Stimulated activated naive CD8-positive, alpha-beta T cell treated with anti-CD3 and anti-CD28 coated beads, Interleukin-15, Interleukin-2, amounts not matched to agents 100 ng/mL and 50 ng/mL, for 24 hours (primary cell): ENCODE data around the gene UPF3A.
A peak's percentile ranks its signal among the peaks of the same experiment; 100 is the strongest.

ENCODE experiments used
- H3K27ac Mint-ChIP-seq: one replicate; pipeline ENCODE4 v1.8.0; 2021; ENCODE audit warnings: mild to moderate bottlenecking, mixed read lengths
- H3K27me3 Mint-ChIP-seq: one replicate; pipeline ENCODE4 v1.8.0; 2021; ENCODE audit warnings: mixed read lengths
- H3K36me3 Mint-ChIP-seq: one replicate; pipeline ENCODE4 v1.8.0; 2021; ENCODE audit warnings: low read depth, mixed read lengths
- H3K4me1 Mint-ChIP-seq: one replicate; pipeline ENCODE4 v1.8.0; 2021; ENCODE audit warnings: low read depth, mixed read lengths
- H3K4me3 Mint-ChIP-seq: one replicate; pipeline ENCODE4 v1.8.0; 2021; ENCODE audit warnings: mild to moderate bottlenecking, mixed read lengths
- H3K9me3 Mint-ChIP-seq: one replicate; pipeline ENCODE4 v1.8.0; 2021; ENCODE audit warnings: mixed read lengths

The UPF3A gene

DNA sequence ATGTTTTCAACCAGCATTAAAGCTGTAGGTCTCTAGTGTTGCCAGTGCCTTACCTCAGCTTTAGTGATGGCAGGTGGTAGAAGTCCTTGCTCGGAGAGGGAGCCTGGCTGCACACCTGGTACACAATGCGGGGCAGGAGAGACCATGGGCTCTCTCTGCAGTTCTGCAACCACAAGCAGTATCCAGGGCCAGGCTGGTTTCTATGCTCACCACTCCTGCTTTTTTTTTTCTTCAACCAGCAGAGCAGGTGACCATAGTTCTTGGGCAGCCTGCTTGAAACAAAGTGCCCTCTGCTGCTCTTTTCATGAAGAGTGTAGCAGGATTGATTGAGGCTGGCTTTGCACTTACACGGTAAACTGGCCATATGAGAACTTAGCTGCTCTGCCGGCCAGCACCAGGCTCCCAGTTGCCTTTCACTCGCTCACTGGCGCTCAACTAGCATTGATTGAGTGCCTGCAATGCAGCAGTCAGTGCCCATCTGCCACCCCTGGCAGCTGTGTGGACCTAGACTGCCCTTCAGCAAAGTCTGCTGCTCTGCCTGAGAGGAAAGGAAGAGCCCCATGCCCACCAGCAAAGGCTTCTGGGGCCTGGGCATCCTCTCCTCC is 28.5 kb downstream of the UPF3A start:
- Mint-ChIP-seq H3K9me3 (no peaks in the 10 kb centered on the region), H3K27ac (no peak overlapping the region), H3K27me3 (no peaks in the 10 kb centered on the region), H3K36me3 (peaks cover 19% of the 10 kb centered on the region), H3K4me1 (peaks cover 16% of the 10 kb centered on the region), H3K4me3 (no peak overlapping the region)

DNA sequence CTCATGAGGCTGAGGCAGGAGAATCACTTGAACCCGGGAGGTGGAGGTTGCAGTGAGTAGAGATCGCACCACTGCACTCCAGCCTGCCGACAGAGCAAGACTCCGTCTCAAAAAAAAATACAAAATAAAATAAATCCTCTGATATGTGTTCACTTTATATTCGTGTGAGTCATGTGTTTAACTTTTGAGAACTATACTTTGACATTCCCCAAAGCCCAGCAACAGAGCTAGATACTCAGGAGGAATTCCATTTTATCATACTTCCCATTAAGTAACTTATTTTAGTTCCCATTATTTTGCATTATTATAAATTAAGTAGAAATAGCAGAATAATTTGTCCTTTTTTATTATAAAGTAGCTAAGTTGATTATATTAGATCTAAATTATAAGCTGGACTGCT is 29.6 kb downstream of the UPF3A start:
- peaks cover 24% of the 10 kb centered on the region for H3K36me3 Mint-ChIP-seq
- H3K9me3 Mint-ChIP-seq, result no peaks in the 10 kb centered on the region
- H3K27me3 Mint-ChIP-seq, result no peaks in the 10 kb centered on the region
- H3K27ac Mint-ChIP-seq, result no peak overlapping the region
- peaks cover 27% of the 10 kb centered on the region for H3K4me1 Mint-ChIP-seq
- no peak overlapping the region for H3K4me3 Mint-ChIP-seq

DNA sequence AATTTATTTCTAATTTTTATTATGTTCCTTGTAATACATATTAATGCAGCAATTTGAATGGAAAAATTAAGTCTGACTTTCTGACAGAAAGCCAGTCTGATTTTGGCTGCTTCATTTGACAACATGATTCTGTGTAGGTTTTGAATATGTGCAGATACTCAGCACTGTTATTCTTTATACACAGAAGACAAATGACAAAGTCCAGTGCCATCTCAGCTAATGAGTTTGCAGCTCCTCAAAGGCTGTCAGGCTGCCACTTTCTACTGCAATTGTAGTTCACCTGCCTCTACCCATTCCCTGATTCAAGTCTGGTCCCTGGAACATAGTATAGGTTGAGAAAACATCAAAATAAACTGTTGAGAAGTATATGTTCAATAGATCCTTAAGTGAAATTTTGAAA is 30.0 kb downstream of the UPF3A start:
- Mint-ChIP-seq H3K27me3 (no peaks in the 10 kb centered on the region), H3K4me3 (no peak overlapping the region), H3K36me3 (peaks cover 20% of the 10 kb centered on the region), H3K4me1 (peaks cover 31% of the 10 kb centered on the region), H3K27ac (no peak overlapping the region), H3K9me3 (no peaks in the 10 kb centered on the region)

DNA sequence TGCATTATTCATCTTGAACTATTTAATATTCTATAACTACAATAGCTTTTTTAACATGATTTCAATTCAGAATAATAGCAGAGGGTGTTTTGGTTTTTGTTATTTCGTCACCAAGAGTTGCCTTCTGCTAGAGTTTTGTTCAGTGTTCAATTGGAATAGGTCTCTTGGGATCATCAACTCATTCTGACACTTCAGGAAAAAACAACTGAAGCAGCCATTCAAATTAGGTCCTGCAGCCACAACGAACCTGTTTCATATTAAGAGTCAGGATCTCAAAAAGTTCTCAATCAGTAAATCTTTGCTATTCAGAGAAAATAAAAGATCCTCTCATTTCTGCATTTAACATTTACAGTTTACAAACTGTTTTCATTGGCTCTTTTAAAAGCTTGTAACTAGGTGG is 30.5 kb downstream of the UPF3A start:
- H3K4me1 Mint-ChIP-seq, result peaks cover 34% of the 10 kb centered on the region
- no peaks in the 10 kb centered on the region for H3K27me3 Mint-ChIP-seq
- H3K9me3 Mint-ChIP-seq, result no peaks in the 10 kb centered on the region
- no peak overlapping the region for H3K27ac Mint-ChIP-seq
- H3K4me3 Mint-ChIP-seq, result no peak overlapping the region
- peaks cover 14% of the 10 kb centered on the region for H3K36me3 Mint-ChIP-seq

DNA sequence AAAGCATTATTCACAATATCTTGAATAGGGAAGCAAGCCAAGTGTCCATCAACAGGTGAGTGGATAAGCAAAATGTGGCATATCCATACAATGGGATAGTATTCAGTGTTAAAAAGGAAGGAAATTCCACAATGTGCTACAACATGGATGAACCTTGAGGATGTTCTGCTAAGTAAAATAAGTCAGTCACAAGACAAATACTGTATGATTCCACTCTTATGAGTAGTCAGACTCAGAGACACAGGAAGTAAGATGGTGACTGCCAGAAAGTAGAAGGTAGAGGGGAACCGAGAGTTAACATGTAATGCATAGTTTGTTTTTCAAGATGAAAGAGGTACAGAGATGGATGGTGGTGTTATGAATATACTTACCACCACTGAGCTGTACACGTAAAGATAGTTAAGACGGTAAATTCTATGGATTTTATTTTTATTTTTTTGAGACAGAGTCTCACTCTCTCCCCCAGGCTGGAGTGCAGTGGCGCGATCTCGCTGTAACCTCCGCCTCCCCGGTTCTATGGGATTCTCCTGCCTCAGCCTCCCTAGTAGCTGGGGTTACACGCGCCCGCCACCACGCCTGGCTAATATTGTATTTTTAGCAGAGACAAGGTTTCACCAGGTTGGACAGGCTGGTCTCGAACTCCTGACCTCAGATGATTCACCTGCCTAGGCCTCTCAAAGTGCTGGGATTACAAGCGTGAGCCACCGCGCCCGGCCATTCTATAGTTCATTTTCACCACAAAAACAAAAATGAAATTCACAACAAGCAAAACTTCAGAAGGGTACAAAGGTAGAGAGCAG is 31.9 kb downstream of the UPF3A start:
- Mint-ChIP-seq H3K27ac (peak overlapping the region; percentile 90), H3K4me3 (peak overlapping the region; percentile 89), H3K4me1 (peaks cover 45% of the 10 kb centered on the region), H3K27me3 (no peaks in the 10 kb centered on the region), H3K36me3 (peaks cover 17% of the 10 kb centered on the region), H3K9me3 (no peaks in the 10 kb centered on the region)

DNA sequence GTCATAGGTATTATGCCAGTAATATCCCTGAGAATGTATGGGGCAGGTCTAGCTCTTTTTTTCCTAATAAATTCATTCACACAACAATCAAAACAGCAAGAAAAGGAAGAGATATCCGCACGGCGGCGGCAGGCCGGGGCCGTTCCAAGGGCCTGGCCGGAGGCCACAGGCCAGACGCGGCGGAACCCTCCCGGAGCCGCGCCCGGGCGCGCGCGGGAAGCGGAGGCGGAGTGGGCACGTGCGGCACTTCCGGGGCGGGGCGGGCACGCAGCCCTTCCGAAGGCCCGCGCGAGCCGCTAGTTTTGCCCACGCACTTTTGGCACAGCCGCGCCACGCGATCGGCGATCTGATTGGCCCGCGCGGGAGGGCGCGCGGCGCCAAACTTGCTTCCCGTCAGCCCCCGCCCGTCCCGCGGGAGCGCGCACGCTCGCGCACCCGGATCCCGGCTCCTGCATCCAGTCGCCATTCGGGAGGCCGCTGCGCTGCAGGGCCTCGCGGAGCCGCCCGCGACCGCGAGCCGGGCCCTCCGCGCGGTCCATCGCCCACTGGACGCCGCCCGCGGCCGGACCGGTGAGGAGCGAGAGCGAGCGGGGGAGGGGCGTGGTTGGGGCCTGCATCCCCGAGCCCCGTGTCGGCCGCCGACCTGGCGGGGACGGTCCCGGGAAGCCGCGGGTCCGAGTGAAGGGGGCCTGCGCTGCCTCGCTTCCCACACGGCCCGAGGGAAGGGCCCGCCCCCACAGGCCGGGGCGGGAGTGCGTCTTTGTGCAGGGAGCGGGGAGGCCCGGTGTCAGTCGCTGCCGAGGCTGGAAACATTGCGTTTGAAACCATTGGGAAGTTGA is 32.9 kb downstream of the UPF3A start, which contains the start of gene CHAMP1:
Gene CHAMP1 (plus strand): TSS at position 430 of the 839 bp plus-strand sequence. CDS start 9,340 bp downstream, outside the sequence.
- Mint-ChIP-seq H3K4me1 (peaks cover 55% of the 10 kb centered on the region), H3K9me3 (no peaks in the 10 kb centered on the region), H3K27me3 (no peaks in the 10 kb centered on the region), H3K4me3 (peak within 1 kb of the TSS; percentile 92), H3K36me3 (peaks cover 19% of the 10 kb centered on the region), H3K27ac (peak within 1 kb of the TSS; percentile 90)

DNA sequence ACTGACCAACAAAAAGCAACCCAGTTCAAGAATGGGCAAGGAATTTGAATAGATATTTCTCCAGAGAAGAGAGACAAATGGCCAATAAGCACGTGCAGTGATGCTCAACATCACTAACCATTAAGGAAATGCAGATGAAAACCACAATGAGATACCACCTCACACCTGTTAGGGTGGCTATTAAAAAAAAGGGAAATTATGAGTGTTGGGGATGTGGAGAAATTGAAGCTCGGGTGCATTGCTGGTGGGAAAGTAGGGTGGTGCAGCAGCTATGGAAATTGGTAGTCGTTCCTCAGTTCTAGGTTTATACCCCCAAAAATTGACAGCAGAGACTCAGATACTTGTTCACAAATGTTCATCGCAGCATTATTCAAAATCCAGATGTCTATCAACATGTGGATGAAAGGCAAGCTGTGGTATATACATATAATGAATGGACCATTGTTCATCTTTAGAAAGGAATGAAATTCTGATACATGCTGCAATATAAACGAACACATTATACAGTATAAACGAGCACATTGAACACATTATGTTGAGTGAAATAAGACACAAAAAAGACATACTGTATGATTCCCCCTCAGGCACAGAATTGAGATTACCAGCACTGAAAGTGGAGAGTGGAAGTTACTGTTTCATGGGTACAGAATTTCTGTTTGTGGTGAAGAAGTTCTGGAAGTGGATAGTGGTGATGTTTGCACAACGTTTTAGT is 33.8 kb downstream of the UPF3A start:
- H3K36me3 Mint-ChIP-seq, result peaks cover 27% of the 10 kb centered on the region
- no peaks in the 10 kb centered on the region for H3K27me3 Mint-ChIP-seq
- peak overlapping the region; percentile 92 for H3K4me3 Mint-ChIP-seq
- peaks cover 65% of the 10 kb centered on the region for H3K4me1 Mint-ChIP-seq
- no peaks in the 10 kb centered on the region for H3K9me3 Mint-ChIP-seq
- peak overlapping the region; percentile 84 for H3K27ac Mint-ChIP-seq

DNA sequence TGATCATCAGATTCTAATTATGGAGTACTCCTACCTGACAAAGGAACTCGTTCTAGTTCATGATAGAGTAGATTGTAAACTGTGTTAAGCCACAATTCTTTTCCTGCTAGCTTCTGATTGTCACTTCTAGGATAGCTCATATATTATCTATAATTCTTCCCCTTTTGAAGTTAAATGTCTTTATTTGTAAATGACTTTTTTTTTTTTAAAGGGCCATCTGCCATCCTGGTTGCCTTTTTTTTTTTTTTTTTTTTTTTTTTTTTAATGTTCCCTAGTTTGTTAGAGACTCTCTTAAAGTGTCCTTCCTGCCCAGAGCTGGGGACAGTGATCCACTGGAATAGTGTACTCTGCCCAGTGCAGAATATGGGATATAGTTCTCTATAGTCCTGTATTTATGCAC is 37.2 kb downstream of the UPF3A start:
- Mint-ChIP-seq H3K36me3 (peaks cover 57% of the 10 kb centered on the region), H3K4me1 (peaks cover 65% of the 10 kb centered on the region), H3K27me3 (no peaks in the 10 kb centered on the region), H3K9me3 (no peaks in the 10 kb centered on the region), H3K27ac (no peak overlapping the region), H3K4me3 (no peak overlapping the region)

DNA sequence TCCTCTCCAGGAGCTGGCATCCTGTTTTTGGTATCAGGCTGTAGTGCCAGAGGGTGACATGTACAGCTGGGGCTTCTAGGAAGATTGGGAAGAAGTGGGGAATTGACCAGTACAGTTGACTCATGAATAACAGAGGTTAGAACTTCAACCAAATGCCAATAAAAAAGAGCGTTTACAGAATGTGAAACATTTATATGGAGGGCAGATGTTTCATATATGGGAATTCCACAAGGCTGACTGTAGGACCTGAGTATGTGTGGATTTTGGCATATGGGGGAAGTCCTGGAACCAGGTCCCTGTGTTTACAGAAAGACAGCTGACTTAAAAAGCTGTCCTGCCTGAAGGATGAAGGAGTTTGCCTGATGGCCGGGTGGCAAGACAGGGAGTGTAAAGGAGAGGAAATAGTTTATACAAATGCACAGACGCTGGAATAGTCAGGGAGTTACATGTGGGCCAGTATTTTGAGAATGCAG is 38.1 kb downstream of the UPF3A start:
- no peaks in the 10 kb centered on the region for H3K27me3 Mint-ChIP-seq
- peaks cover 66% of the 10 kb centered on the region for H3K36me3 Mint-ChIP-seq

DNA sequence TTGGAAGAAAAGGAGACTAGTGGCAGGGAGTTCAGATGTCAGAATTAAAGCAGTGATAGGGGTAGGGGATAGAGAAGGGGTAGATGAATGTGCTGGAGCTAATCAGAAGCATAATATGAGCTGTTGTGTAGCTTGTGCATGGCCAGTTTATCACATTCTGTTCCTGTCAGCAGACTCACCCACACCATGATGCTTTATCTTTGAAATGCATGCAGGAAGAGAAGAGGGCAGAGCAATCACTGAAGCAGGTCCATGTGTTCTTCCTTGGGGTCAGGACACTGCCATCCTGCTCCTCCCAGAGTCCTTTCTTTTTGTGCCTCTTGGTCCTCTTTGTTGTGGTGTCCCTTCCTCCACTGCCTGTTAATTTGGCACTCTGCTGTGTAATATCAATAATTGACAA is 38.7 kb downstream of the UPF3A start:
- Mint-ChIP-seq H3K4me1 (peaks cover 70% of the 10 kb centered on the region), H3K36me3 (peaks cover 68% of the 10 kb centered on the region), H3K27ac (peak overlapping the region; percentile 66), H3K9me3 (no peaks in the 10 kb centered on the region), H3K27me3 (no peaks in the 10 kb centered on the region), H3K4me3 (no peak overlapping the region)

More for the DNA sequence above, 38.1 kb downstream of the UPF3A start:
- Mint-ChIP-seq H3K4me3 (no peak overlapping the region), H3K4me1 (peaks cover 70% of the 10 kb centered on the region), H3K27ac (peak overlapping the region; percentile 66), H3K9me3 (no peaks in the 10 kb centered on the region)

DNA sequence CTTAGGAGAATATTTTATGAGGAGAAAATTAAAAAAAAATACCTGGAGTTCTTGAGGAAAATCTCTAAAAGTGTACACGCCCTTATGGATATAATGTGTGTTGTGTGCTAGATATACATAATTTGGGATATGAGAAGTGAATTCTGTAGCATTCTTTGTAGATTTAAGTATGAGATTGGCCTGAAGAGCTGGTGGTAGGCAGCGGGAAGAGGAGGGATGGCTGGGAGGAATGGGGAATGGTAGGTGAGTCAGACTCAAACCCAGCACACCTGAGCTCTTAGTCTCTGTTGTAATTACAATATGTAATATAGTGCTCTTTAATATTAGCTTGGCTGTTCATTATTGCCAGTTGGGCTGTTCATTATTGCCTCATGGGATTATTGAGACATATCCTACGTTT is 39.9 kb downstream of the UPF3A start:
- Mint-ChIP-seq H3K9me3 (no peaks in the 10 kb centered on the region), H3K36me3 (peaks cover 73% of the 10 kb centered on the region), H3K27ac (no peak overlapping the region), H3K27me3 (no peaks in the 10 kb centered on the region), H3K4me3 (no peak overlapping the region), H3K4me1 (peaks cover 70% of the 10 kb centered on the region)

DNA sequence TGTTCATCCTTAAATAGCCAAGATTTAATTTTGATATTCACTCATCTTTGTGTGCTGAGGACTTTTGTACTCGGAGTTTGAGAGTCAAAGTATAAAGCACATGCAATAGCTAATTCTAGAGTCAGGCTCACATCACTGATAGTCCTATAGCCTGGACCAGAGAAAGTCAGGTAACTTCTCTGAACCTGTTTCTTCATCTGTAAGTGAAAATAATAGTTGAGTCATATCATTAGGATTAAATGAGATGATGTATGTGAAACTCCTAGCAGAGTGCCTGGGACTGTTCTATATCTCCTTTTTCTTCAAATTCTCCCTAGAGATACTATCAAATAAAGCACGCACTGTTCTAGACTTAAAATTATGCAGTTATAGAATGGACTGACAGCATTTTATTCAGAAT is 41.9 kb downstream of the UPF3A start:
- Mint-ChIP-seq H3K4me1 (peaks cover 55% of the 10 kb centered on the region), H3K27me3 (no peaks in the 10 kb centered on the region), H3K27ac (no peak overlapping the region), H3K4me3 (no peak overlapping the region), H3K36me3 (peaks cover 86% of the 10 kb centered on the region), H3K9me3 (no peaks in the 10 kb centered on the region)

DNA sequence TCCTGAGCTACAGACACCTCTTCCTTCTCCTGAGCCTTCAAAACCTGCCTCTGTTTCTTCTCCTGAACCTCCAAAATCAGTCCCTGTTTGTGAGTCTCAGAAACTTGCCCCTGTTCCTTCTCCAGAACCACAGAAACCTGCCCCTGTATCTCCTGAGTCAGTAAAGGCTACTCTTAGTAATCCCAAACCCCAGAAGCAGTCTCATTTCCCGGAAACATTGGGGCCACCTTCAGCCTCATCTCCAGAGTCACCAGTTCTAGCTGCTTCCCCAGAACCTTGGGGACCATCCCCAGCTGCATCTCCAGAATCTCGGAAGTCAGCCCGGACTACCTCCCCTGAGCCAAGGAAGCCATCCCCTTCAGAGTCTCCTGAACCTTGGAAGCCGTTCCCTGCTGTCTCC is 42.9 kb downstream of the UPF3A start:
- H3K4me3 Mint-ChIP-seq, result no peak overlapping the region
- no peaks in the 10 kb centered on the region for H3K9me3 Mint-ChIP-seq
- H3K4me1 Mint-ChIP-seq, result peaks cover 45% of the 10 kb centered on the region
- H3K27me3 Mint-ChIP-seq, result no peaks in the 10 kb centered on the region
- H3K36me3 Mint-ChIP-seq, result peaks cover 90% of the 10 kb centered on the region
- H3K27ac Mint-ChIP-seq, result peak overlapping the region; percentile 39

DNA sequence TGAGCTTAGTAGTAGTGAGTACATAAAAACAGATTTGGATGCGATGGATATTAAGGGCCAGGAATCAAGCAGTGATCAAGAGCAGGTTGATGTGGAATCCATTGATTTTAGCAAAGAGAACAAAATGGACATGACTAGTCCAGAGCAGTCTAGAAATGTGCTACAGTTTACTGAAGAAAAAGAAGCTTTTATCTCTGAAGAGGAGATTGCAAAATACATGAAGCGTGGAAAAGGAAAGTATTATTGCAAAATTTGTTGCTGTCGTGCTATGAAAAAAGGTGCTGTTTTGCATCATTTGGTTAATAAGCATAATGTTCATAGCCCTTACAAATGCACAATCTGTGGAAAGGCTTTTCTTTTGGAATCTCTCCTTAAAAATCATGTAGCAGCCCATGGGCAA is 44.3 kb downstream of the UPF3A start:
- Mint-ChIP-seq H3K4me1 (peaks cover 33% of the 10 kb centered on the region), H3K27ac (no peak overlapping the region), H3K9me3 (no peaks in the 10 kb centered on the region), H3K27me3 (no peaks in the 10 kb centered on the region), H3K4me3 (no peak overlapping the region), H3K36me3 (peaks cover 80% of the 10 kb centered on the region)
